Hepatocyte (in vitro differentiated cells): Measurements from ENCODE around the gene TAB3. TPM values are rescaled to one million over a fixed set of nuclear protein-coding genes. Genes with fewer than 3 reads are reported as not detected.
A peak's percentile ranks its signal among the peaks of the same experiment; 100 is the strongest.

Source experiments
- DNase-seq: peaks from one replicate; pipeline ENCODE4 v3.0.0-alpha.2; 2016; ENCODE audit warnings: low spot score
- H2AFZ ChIP-seq: fragments of 200-600 bp; sonication (generic); 2 replicates; pipeline ENCODE4 v1.6.0; 2016; ENCODE audit warnings: antibody characterized with exemption, mild to moderate bottlenecking
- H3K27ac ChIP-seq: fragments of 200-600 bp; sonication (generic); 2 replicates; pipeline ENCODE4 v1.5.1; 2016; ENCODE audit warnings: mild to moderate bottlenecking
- H3K27me3 ChIP-seq: fragments of 200-600 bp; sonication (generic); 2 replicates; pipeline ENCODE4 v1.6.1; 2016
- H3K36me3 ChIP-seq: fragments of 200-600 bp; sonication (generic); replicated peaks from 2 replicates; pipeline ENCODE4 v1.5.1; 2016; ENCODE audit warnings: low read depth; ENCODE audit not compliant: insufficient read depth
- H3K4me1 ChIP-seq: fragments of 200-600 bp; sonication (generic); 2 replicates; pipeline ENCODE4 v1.5.1; 2016; ENCODE audit warnings: mild to moderate bottlenecking, moderate library complexity; ENCODE audit not compliant: insufficient read depth
- H3K4me2 ChIP-seq: fragments of 200-600 bp; sonication (generic); 2 replicates; pipeline ENCODE4 v1.6.0; 2016
- H3K4me3 ChIP-seq: fragments of 200-600 bp; sonication (generic); 2 replicates; pipeline ENCODE4 v1.5.1; 2016; ENCODE audit warnings: mild to moderate bottlenecking
- H3K79me2 ChIP-seq: fragments of 200-600 bp; sonication (generic); 2 replicates; pipeline ENCODE4 v1.6.0; 2017; ENCODE audit warnings: mild to moderate bottlenecking
- H3K9me2 ChIP-seq: fragments of 200-600 bp; sonication (generic); replicated peaks from 2 replicates; pipeline ENCODE4 v1.6.0; 2017; ENCODE audit warnings: mild to moderate bottlenecking; ENCODE audit not compliant: insufficient read depth
- H3K9me3 ChIP-seq: fragments of 200-600 bp; sonication (generic); 2 replicates; pipeline ENCODE4 v1.5.1; 2016; ENCODE audit warnings: low read depth, mild to moderate bottlenecking
- H4K20me1 ChIP-seq: fragments of 200-600 bp; sonication (generic); 2 replicates; pipeline ENCODE4 v1.6.0; 2016; ENCODE audit warnings: mild to moderate bottlenecking; ENCODE audit not compliant: insufficient read depth, poor library complexity, severe bottlenecking
- CTCF ChIP-seq: fragments of 200-600 bp; sonication (generic); IDR thresholded peaks from 2 replicates; pipeline ENCODE4 v1.5.1; 2016; ENCODE audit warnings: antibody characterized with exemption, mild to moderate bottlenecking; ENCODE audit not compliant: poor library complexity
- EZH2 ChIP-seq: fragments of 200-600 bp; sonication (generic); IDR thresholded peaks from 2 replicates; pipeline ENCODE4 v1.6.1; 2016; ENCODE audit warnings: antibody characterized with exemption, mild to moderate bottlenecking, borderline replicate concordance
- EZH2phosphoT487 ChIP-seq: fragments of 200-600 bp; sonication (generic); IDR thresholded peaks from one replicate; pipeline ENCODE4 v1.6.1; 2018; ENCODE audit warnings: antibody characterized with exemption, mild to moderate bottlenecking, low read depth, moderate library complexity; ENCODE audit not compliant: unreplicated experiment, severe bottlenecking
- WGBS: methylation state at CpG from one replicate; pipeline ENCODE4 v1.1.6; 2016; ENCODE audit warnings: low lambda C conversion rate; ENCODE audit errors: missing lambda C conversion rate; 5-methylcytosine and 5-hydroxymethylcytosine counted together
- polyA plus RNA-seq: library from polyadenylated mRNA; unstranded; fragments of >200 nt; fragmentation: Nextera tagmentation; extraction: Ambion mirVana; gene quantifications from 2 replicates; pipeline ENCODE4 v1.2.1, GENCODE V29; 2016
- total RNA-seq: library from RNA; depleted of rRNA; stranded (reverse); fragments of >200 nt; gene quantifications from 2 replicates; pipeline ENCODE4 v1.2.3, GENCODE V29; 2014

The TAB3 gene
- total and polyA plus RNA-seq, 2 experiments from 2014 or later = 18.9 to 79.1 TPM

DNA sequence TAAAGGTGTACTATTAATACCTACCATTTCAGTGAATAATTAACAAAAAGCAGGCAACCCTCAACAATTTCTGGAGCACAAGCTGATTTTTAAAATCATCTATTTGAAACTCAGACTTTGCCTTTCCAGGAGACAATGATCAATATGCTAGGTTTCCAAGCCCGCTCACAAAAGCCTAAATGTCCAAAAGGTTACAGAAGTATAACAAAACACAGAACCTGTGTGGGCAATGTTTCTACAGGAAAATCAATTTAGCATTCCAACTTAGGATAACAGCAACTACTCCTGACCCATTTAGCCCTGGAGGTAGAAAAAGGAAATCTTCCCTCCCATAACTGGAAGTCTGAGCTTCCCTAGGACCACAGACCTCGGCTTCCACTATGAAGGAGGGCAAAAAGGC lies 3.9 kb downstream of the TAB3 start:
- Histone ChIP-seq H4K20me1 (peaks cover 5% of the 10 kb centered on the region), H3K36me3 (no peaks in the 10 kb centered on the region), H3K4me1 (peaks cover 11% of the 10 kb centered on the region), H3K27me3 (no peaks in the 10 kb centered on the region), H2AFZ (no peak overlapping the region), H3K79me2 (peaks cover 78% of the 10 kb centered on the region), H3K27ac (no peak overlapping the region), H3K9me2 (no peaks in the 10 kb centered on the region), H3K4me3 (no peak overlapping the region), H3K4me2 (peak overlapping the region; percentile 21), H3K9me3 (no peaks in the 10 kb centered on the region)
- TF ChIP-seq EZH2 (no peak), EZH2phosphoT487 (no peak), CTCF (no peak)
- WGBS = 72% methylated on average over 2 of the region's 2 CpGs
- no peak for DNase-seq

DNA sequence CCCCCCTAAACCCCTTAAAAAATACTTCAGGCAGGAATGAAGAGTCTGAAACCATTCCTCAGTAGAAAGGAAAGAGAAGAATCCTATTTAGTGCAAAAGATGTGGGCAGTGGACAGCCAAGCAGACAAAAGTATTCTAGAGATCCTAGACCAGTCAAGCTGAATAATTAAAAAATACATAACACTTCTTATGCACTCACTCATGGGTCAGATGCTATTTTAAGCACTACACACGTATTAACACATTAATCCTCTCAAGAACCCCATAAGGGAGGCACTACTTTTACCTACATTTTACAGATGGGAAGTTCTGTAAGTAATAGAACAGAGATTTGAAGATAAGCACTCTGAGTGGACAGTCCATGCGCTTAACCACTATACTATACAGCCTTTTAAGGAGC lies 5.9 kb downstream of the TAB3 start:
- peaks cover 5% of the 10 kb centered on the region for H4K20me1 ChIP-seq
- H3K9me2 ChIP-seq = no peaks in the 10 kb centered on the region
- no peaks in the 10 kb centered on the region for H3K36me3 ChIP-seq
- H3K9me3 ChIP-seq = no peaks in the 10 kb centered on the region
- H3K4me3 ChIP-seq = no peak overlapping the region
- H3K4me1 ChIP-seq = peaks cover 11% of the 10 kb centered on the region
- no peak overlapping the region for H2AFZ ChIP-seq
- no peak overlapping the region for H3K27ac ChIP-seq
- DNase-seq = no peak
- no peak for TF ChIP-seq EZH2
- no peak for TF ChIP-seq CTCF
- TF ChIP-seq EZH2phosphoT487 = no peak
- peaks cover 94% of the 10 kb centered on the region for H3K79me2 ChIP-seq
- no peak overlapping the region for H3K4me2 ChIP-seq
- WGBS = 65% methylated on average over 2 of the region's 2 CpGs
- no peaks in the 10 kb centered on the region for H3K27me3 ChIP-seq

GRCh38 chrX:30881797-30882196 lies 7.3 kb downstream of the TAB3 start:
- H3K4me2 ChIP-seq = no peak overlapping the region
- no peak for DNase-seq
- peaks cover 94% of the 10 kb centered on the region for H3K79me2 ChIP-seq
- H3K27me3 ChIP-seq = no peaks in the 10 kb centered on the region
- no peak overlapping the region for H3K27ac ChIP-seq
- H3K4me1 ChIP-seq = peaks cover 8% of the 10 kb centered on the region
- H3K36me3 ChIP-seq = no peaks in the 10 kb centered on the region
- H4K20me1 ChIP-seq = no peaks in the 10 kb centered on the region
- WGBS = 94% methylated on average over 1 of the region's 1 CpG
- no peak overlapping the region for H3K4me3 ChIP-seq
- TF ChIP-seq EZH2 (no peak), CTCF (no peak), EZH2phosphoT487 (no peak)
- no peaks in the 10 kb centered on the region for H3K9me3 ChIP-seq
- H3K9me2 ChIP-seq = no peaks in the 10 kb centered on the region
- no peak overlapping the region for H2AFZ ChIP-seq

- H3K4me1 ChIP-seq = peaks cover 4% of the 10 kb centered on the region
- no peaks in the 10 kb centered on the region for H3K9me2 ChIP-seq
- H3K9me3 ChIP-seq = no peaks in the 10 kb centered on the region
- WGBS = 48% methylated on average over 1 of the region's 1 CpG
- no peaks in the 10 kb centered on the region for H3K27me3 ChIP-seq
- no peak for DNase-seq
- H3K27ac ChIP-seq = no peak overlapping the region
- no peak overlapping the region for H3K4me2 ChIP-seq
- H3K79me2 ChIP-seq = peaks cover 94% of the 10 kb centered on the region
- H4K20me1 ChIP-seq = no peaks in the 10 kb centered on the region
- no peak overlapping the region for H3K4me3 ChIP-seq
- H3K36me3 ChIP-seq = no peaks in the 10 kb centered on the region
- no peak overlapping the region for H2AFZ ChIP-seq
- no peak for TF ChIP-seq CTCF
- TF ChIP-seq EZH2 = no peak
- TF ChIP-seq EZH2phosphoT487 = no peak
Observed at GRCh38 chrX:30881390-30881789, 7.7 kb downstream of the TAB3 start.
